Lower leg skin (tissue), 4 donors: ENCODE results near the gene PTCHD4. TPM values are rescaled to one million over a fixed set of nuclear protein-coding genes. Genes with fewer than 3 reads are reported as not detected.

Experiments
- DNase-seq, 2 donors: peaks; one replicate each; pipeline ENCODE4 v3.0.0-alpha.2; 2019; ENCODE audit warnings: low spot score in 2 of 2
- H3K4me3 ChIP-seq: fragments of 200-600 bp; sonication (generic); 2 replicates; pipeline ENCODE4 v1.5.1; 2017; ENCODE audit warnings: mild to moderate bottlenecking, low read depth; ENCODE audit not compliant: poor library complexity, severe bottlenecking
- CTCF ChIP-seq, 3 donors: fragments of 450-650 bp; IDR thresholded peaks; one replicate each; pipeline ENCODE4 v1.5.1; 2016; ENCODE audit warnings: antibody characterized with exemption in 3 of 3, mild to moderate bottlenecking in 3 of 3, moderate library complexity in 2 of 3
- POLR2A ChIP-seq, 2 donors: fragments of 450-650 bp; IDR thresholded peaks; one replicate each; pipeline ENCODE4 v1.6.1; 2016 to 2017; ENCODE audit warnings: antibody characterized with exemption in 2 of 2, mild to moderate bottlenecking in 1 of 2, moderate library complexity in 1 of 2
- whole genome bisulfite sequencing, 2 donors: methylation state at CpG; one replicate each; pipeline ENCODE4 v1.1.5; 2018; 5-methylcytosine and 5-hydroxymethylcytosine counted together
- intact Hi-C: fragments of 100-400 bp; cut with DNase I; formaldehyde crosslinking; loops from one replicate; pipeline ENCODE4 v1.15.0; 2023; ENCODE audit warnings: low total_unique reads
- total RNA-seq, 4 donors: library from RNA; depleted of rRNA; stranded (reverse); fragments of >200 nt; gene quantifications; one replicate each; pipeline ENCODE4 v1.1.0, GENCODE V29; 2016

PTCHD4 gene
- total RNA-seq, 4 donors from 2014 or later: 0.10 TPM; not detected in 2

GRCh38 chr6:48080227-48081009, 30.6 kb downstream of the PTCHD4 start:
- TF ChIP-seq POLR2A (IDR thresholded peaks at IDR 0.05) (no peak), CTCF (IDR thresholded peaks at IDR 0.05) (no peak)
- DNase-seq: no peak

GRCh38 chr6:48078120-48078519, 32.9 kb downstream of the PTCHD4 start:
- H3K4me3 ChIP-seq: no peak overlapping the region
- TF ChIP-seq CTCF (IDR thresholded peaks at IDR 0.05): no peak
- no peak for TF ChIP-seq POLR2A (IDR thresholded peaks at IDR 0.05)
- DNase-seq: no peak
- intact Hi-C loops: no loop called here

More at GRCh38 chr6:48080227-48081009, 30.6 kb downstream of the PTCHD4 start:
- H3K4me3 ChIP-seq: no peak overlapping the region
- WGBS, 2 donors: 65 to 66% methylated on average over 4 of the region's 4 CpGs
- intact Hi-C loops: no loop called here

GRCh38 chr6:48075181-48075580, 35.8 kb downstream of the PTCHD4 start:
- TF ChIP-seq CTCF (IDR thresholded peaks at IDR 0.05) (no peak), POLR2A (IDR thresholded peaks at IDR 0.05) (no peak)
- no peak for DNase-seq
- no peak overlapping the region for H3K4me3 ChIP-seq
- intact Hi-C loops: no loop called here

GRCh38 chr6:48073976-48074767, 36.8 kb downstream of the PTCHD4 start:
- intact Hi-C loops: no loop called here
- 73 to 78% methylated on average over 8 of the region's 8 CpGs for WGBS, 2 donors
- TF ChIP-seq POLR2A (IDR thresholded peaks at IDR 0.05): no peak
- TF ChIP-seq CTCF (IDR thresholded peaks at IDR 0.05): no peak

GRCh38 chr6:48071833-48072232, 39.2 kb downstream of the PTCHD4 start:
- no peak overlapping the region for H3K4me3 ChIP-seq
- intact Hi-C loops: no loop called here
- no peak for DNase-seq
- 80 to 82% methylated on average over 3 of the region's 3 CpGs for WGBS, 2 donors
- TF ChIP-seq CTCF (IDR thresholded peaks at IDR 0.05) (no peak), POLR2A (IDR thresholded peaks at IDR 0.05) (no peak)

More at GRCh38 chr6:48073976-48074767, 36.8 kb downstream of the PTCHD4 start:
- DNase-seq: no peak
- H3K4me3 ChIP-seq: no peak overlapping the region
